Smooth muscle cell (in vitro differentiated cells): ENCODE data around the gene OGFOD3. TPM values are rescaled to one million over a fixed set of nuclear protein-coding genes. Genes with fewer than 3 reads are reported as not detected.

Source experiments
- DNase-seq: peaks from one replicate; lab custom pipeline; 2025; ENCODE audit not compliant: unreplicated experiment; lab: John Stamatoyannopoulos, UW
- H2AFZ ChIP-seq: fragments of 200-600 bp; sonication (generic); 2 replicates; pipeline ENCODE4 v1.6.0; 2016; ENCODE audit warnings: antibody characterized with exemption, low read depth, mild to moderate bottlenecking
- H3F3A ChIP-seq: fragments of 200-600 bp; sonication (generic); 2 replicates; pipeline ENCODE4 v1.6.0; 2017; ENCODE audit warnings: antibody characterized with exemption, low read depth
- H3K27ac ChIP-seq: fragments of 200-600 bp; sonication (generic); 2 replicates; pipeline ENCODE4 v1.5.1; 2016; ENCODE audit warnings: low read depth, mild to moderate bottlenecking
- H3K27me3 ChIP-seq: fragments of 200-600 bp; sonication (generic); 2 replicates; pipeline ENCODE4 v1.6.1; 2016; ENCODE audit warnings: low read depth, mild to moderate bottlenecking
- H3K36me3 ChIP-seq: fragments of 200-600 bp; sonication (generic); 2 replicates; pipeline ENCODE4 v1.5.1; 2016; ENCODE audit warnings: low read depth
- H3K4me1 ChIP-seq: fragments of 200-600 bp; sonication (generic); 2 replicates; pipeline ENCODE4 v1.5.1; 2016; ENCODE audit warnings: low read depth
- H3K4me2 ChIP-seq: fragments of 200-600 bp; sonication (generic); 2 replicates; pipeline ENCODE4 v1.6.0; 2016; ENCODE audit warnings: mild to moderate bottlenecking
- H3K4me3 ChIP-seq: fragments of 200-600 bp; sonication (generic); 2 replicates; pipeline ENCODE4 v1.5.1; 2016; ENCODE audit warnings: mild to moderate bottlenecking
- H3K79me2 ChIP-seq: fragments of 200-600 bp; sonication (generic); 2 replicates; pipeline ENCODE4 v1.6.0; 2016; ENCODE audit warnings: low read depth, mild to moderate bottlenecking
- H3K9ac ChIP-seq: fragments of 200-600 bp; sonication (generic); 2 replicates; pipeline ENCODE4 v1.6.0; 2016; ENCODE audit warnings: low read depth
- H3K9me3 ChIP-seq: fragments of 200-600 bp; sonication (generic); replicated peaks from 2 replicates; pipeline ENCODE4 v1.5.1; 2016; ENCODE audit warnings: low read depth
- H4K20me1 ChIP-seq: fragments of 200-600 bp; sonication (generic); 2 replicates; pipeline ENCODE4 v1.6.0; 2016; ENCODE audit warnings: low read depth
- WGBS: methylation state at CpG from one replicate; pipeline ENCODE4 v1.1.7; 2016; ENCODE audit warnings: low lambda C conversion rate; 5-methylcytosine and 5-hydroxymethylcytosine counted together
- polyA plus RNA-seq: library from polyadenylated mRNA; unstranded; fragments of >200 nt; fragmentation: Nextera tagmentation; extraction: Ambion mirVana; gene quantifications from 2 replicates; pipeline ENCODE4 v1.2.1, GENCODE V29; 2016
- total RNA-seq: library from RNA; depleted of rRNA; stranded (reverse); fragments of >200 nt; gene quantifications from 2 replicates; pipeline ENCODE4 v1.2.3, GENCODE V29; 2014
- TF ChIP-seq, protein P1 (sequence below): fragments of 200-600 bp; sonication (generic); IDR thresholded peaks from 2 replicates; pipeline ENCODE4 v1.5.1; 2017; ENCODE audit warnings: borderline replicate concordance, mild to moderate bottlenecking, antibody characterized with exemption; ENCODE audit not compliant: insufficient read depth, poor library complexity, severe bottlenecking

The OGFOD3 gene
- total and polyA plus RNA-seq, 2 experiments from 2014 or later, result 10.5 to 30.4 TPM

DNA sequence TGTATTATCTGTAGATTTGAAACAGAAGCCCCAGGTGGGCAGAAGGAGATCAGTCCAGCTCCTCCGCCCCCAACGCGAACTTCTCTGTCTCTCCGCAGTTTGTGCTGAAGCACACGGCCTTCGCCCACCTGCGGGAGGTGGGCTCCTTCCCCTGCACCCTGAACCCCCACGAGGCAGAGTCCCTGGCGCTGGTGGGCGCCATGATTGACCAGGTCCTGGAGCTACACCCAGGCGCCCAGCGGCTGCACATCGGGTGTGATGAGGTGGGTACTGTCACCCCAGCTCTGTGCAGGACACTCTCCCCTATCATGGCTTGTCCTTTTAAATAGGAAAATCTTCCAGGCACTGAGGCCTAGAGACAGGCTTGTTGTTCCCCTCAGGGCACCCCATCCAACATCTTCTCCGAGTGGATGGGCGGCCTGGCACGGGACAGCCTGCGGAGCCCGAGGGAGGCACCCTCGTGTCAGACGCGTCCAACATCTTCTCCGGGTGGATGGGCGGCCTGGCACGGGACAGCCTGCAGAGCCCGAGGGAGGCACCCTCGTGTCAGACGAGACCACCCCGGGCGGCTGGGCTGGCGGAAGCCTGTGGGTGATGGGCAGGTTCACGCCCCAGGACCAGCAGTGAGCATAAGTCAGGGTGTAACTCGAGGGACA, 15.3 kb upstream of the OGFOD3 start:
- Histone ChIP-seq H3K9ac (no peak overlapping the region), H3K4me3 (no peak overlapping the region), H3K79me2 (no peaks in the 10 kb centered on the region), H3K27me3 (no peaks in the 10 kb centered on the region), H3K4me1 (no peaks in the 10 kb centered on the region), H3F3A (no peaks in the 10 kb centered on the region), H3K27ac (no peak overlapping the region), H3K4me2 (no peak overlapping the region), H2AFZ (no peak overlapping the region), H4K20me1 (no peaks in the 10 kb centered on the region), H3K9me3 (no peaks in the 10 kb centered on the region), H3K36me3 (no peaks in the 10 kb centered on the region)
- 97% methylated on average over 32 of the region's 32 CpGs for WGBS
- TF ChIP-seq, protein P1, sequence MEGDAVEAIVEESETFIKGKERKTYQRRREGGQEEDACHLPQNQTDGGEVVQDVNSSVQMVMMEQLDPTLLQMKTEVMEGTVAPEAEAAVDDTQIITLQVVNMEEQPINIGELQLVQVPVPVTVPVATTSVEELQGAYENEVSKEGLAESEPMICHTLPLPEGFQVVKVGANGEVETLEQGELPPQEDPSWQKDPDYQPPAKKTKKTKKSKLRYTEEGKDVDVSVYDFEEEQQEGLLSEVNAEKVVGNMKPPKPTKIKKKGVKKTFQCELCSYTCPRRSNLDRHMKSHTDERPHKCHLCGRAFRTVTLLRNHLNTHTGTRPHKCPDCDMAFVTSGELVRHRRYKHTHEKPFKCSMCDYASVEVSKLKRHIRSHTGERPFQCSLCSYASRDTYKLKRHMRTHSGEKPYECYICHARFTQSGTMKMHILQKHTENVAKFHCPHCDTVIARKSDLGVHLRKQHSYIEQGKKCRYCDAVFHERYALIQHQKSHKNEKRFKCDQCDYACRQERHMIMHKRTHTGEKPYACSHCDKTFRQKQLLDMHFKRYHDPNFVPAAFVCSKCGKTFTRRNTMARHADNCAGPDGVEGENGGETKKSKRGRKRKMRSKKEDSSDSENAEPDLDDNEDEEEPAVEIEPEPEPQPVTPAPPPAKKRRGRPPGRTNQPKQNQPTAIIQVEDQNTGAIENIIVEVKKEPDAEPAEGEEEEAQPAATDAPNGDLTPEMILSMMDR, result no peak
- DNase-seq, result no peak

DNA sequence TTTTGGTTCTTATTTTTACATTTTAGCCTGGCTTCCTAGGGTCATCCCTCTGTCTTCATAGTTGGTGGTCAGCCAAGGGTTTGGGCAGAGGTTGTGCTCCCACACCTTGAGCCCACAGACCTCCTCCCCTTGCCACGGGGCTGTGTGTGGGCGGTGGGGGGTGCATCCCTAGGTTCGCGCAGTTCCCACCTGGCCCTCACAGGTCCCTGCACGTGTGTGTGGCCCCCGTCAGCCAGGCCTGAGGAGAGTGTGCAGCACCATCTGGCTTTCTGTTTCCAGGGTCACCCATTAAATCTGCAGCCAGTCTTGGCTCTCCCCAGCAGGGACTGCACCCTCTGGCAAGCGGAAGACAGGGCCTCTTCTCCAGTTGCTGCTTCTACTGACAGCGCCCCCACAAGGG, 13.6 kb upstream of the OGFOD3 start:
- no peaks in the 10 kb centered on the region for H3K27me3 ChIP-seq
- WGBS, result 93% methylated on average over 8 of the region's 8 CpGs
- DNase-seq, result no peak

DNA sequence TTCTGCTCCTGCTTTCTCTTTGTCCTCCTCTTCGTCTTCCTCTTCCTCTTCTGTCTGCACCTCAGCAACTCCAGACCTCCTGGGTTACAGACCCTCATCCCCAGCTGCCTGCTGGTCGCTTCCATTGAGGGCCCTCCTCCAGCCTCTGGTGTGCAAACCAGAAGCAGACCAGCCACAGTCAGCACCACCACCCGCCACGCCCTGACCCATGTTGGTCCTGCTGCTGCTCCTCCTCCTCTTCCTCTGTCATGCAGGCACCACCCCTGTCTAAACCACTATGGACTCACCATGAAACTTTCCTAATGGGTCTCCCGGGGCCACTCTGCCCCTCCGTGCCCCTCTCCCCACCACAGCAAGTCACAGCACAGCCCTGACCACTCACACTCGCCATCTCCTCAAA, 11.4 kb upstream of the OGFOD3 start:
- Histone ChIP-seq H3K4me2 (no peak overlapping the region), H2AFZ (no peak overlapping the region), H3K27ac (no peak overlapping the region), H4K20me1 (no peaks in the 10 kb centered on the region), H3K4me3 (no peak overlapping the region), H3K9ac (no peak overlapping the region), H3F3A (no peaks in the 10 kb centered on the region), H3K9me3 (no peaks in the 10 kb centered on the region), H3K36me3 (no peaks in the 10 kb centered on the region), H3K27me3 (no peaks in the 10 kb centered on the region), H3K79me2 (no peaks in the 10 kb centered on the region), H3K4me1 (no peaks in the 10 kb centered on the region)
- no peak for DNase-seq
- 91% methylated on average over 7 of the region's 7 CpGs for WGBS
- TF ChIP-seq, protein P1, result no peak

More for the DNA sequence above, 13.6 kb upstream of the OGFOD3 start:
- Histone ChIP-seq H3K4me2 (no peak overlapping the region), H3K27ac (no peak overlapping the region), H3K36me3 (no peaks in the 10 kb centered on the region), H3K9ac (no peak overlapping the region), H3K9me3 (no peaks in the 10 kb centered on the region), H2AFZ (no peak overlapping the region), H3F3A (no peaks in the 10 kb centered on the region), H3K79me2 (no peaks in the 10 kb centered on the region), H4K20me1 (no peaks in the 10 kb centered on the region), H3K4me3 (no peak overlapping the region), H3K4me1 (no peaks in the 10 kb centered on the region)
- TF ChIP-seq, protein P1, result no peak

GRCh38 chr17:82428546-82428945, 10.2 kb upstream of the OGFOD3 start:
- H3F3A ChIP-seq, result no peaks in the 10 kb centered on the region
- WGBS, result 100% methylated on average over 3 of the region's 3 CpGs

More at GRCh38 chr17:82428546-82428945, 10.2 kb upstream of the OGFOD3 start:
- Histone ChIP-seq H3K9ac (no peak overlapping the region), H3K4me1 (no peaks in the 10 kb centered on the region), H3K4me3 (no peak overlapping the region), H3K9me3 (no peaks in the 10 kb centered on the region), H3K36me3 (no peaks in the 10 kb centered on the region), H3K4me2 (no peak overlapping the region), H3K27ac (no peak overlapping the region), H3K79me2 (no peaks in the 10 kb centered on the region), H3K27me3 (no peaks in the 10 kb centered on the region), H2AFZ (no peak overlapping the region), H4K20me1 (no peaks in the 10 kb centered on the region)
- no peak for DNase-seq
- TF ChIP-seq, protein P1, result no peak
